DND-41 (cell line): Measurements from ENCODE around the gene SMAGP.

Experiments
- ATAC-seq: fragments of 200-7000 bp; cut with Tn5 transposase; 3 replicates; pipeline ENCODE4 v1.9.1; 2021; ENCODE audit warnings: low read depth; ENCODE audit not compliant: insufficient read depth
- DNase-seq: peaks from one replicate; pipeline ENCODE4 v3.0.0-alpha.2; 2020
- H2AFZ ChIP-seq: 2 replicates; pipeline ENCODE4 v1.6.0; 2012; ENCODE audit warnings: low read depth, low read length
- H3K27ac ChIP-seq: 2 replicates; pipeline ENCODE4 v1.5.1; 2012; ENCODE audit warnings: low read length, inconsistent platforms
- H3K27me3 ChIP-seq: fragments of 200-600 bp; sonication (generic); 2 replicates; pipeline ENCODE4 v1.6.0; 2012; ENCODE audit warnings: low read length, mild to moderate bottlenecking, inconsistent platforms; ENCODE audit not compliant: insufficient read depth, poor library complexity
- H3K36me3 ChIP-seq: 2 replicates; pipeline ENCODE4 v1.5.1; 2012; ENCODE audit warnings: low read length, inconsistent platforms; ENCODE audit not compliant: insufficient read depth
- H3K4me1 ChIP-seq: 2 replicates; pipeline ENCODE4 v1.5.1; 2012; ENCODE audit warnings: mild to moderate bottlenecking, low read length; ENCODE audit not compliant: insufficient read depth
- H3K4me2 ChIP-seq: 2 replicates; pipeline ENCODE4 v1.6.0; 2012; ENCODE audit warnings: mild to moderate bottlenecking, moderate library complexity, low read length, inconsistent platforms; ENCODE audit not compliant: insufficient read depth
- H3K4me3 ChIP-seq, 2 experiments: fragments of 200-600 bp in 1 of 2; shearing (Covaris generic) in 1 of 2; 2 replicates each; pipeline ENCODE4 v1.5.1; 2012 to 2016; ENCODE audit warnings: inconsistent platforms in 2 of 2, low read length in 2 of 2, mild to moderate bottlenecking in 2 of 2, low read depth in 1 of 2, moderate library complexity in 1 of 2
- H3K79me2 ChIP-seq: 2 replicates; pipeline ENCODE4 v1.6.0; 2012; ENCODE audit warnings: low read length, inconsistent platforms; ENCODE audit not compliant: insufficient read depth
- H3K9ac ChIP-seq: 2 replicates; pipeline ENCODE4 v1.6.0; 2012; ENCODE audit warnings: low read depth, mild to moderate bottlenecking, inconsistent platforms, low read length, moderate library complexity
- H3K9me3 ChIP-seq: 2 replicates; pipeline ENCODE4 v1.5.1; 2012; ENCODE audit warnings: low read length, moderate library complexity, mild to moderate bottlenecking, inconsistent platforms; ENCODE audit not compliant: insufficient read depth, severe bottlenecking
- H4K20me1 ChIP-seq: 2 replicates; pipeline ENCODE4 v1.6.0; 2012; ENCODE audit warnings: low read length; ENCODE audit not compliant: insufficient read depth
- EZH2 ChIP-seq: IDR thresholded peaks from 3 replicates; pipeline ENCODE4 v1.6.1; 2012; ENCODE audit warnings: borderline replicate concordance, low read depth, mild to moderate bottlenecking, moderate library complexity, low read length, inconsistent platforms; ENCODE audit not compliant: severe bottlenecking
- TF ChIP-seq, protein P1 (sequence below): IDR thresholded peaks from 2 replicates; pipeline ENCODE4 v1.5.1; 2012; ENCODE audit warnings: borderline replicate concordance, low read length, moderate library complexity, mild to moderate bottlenecking; ENCODE audit not compliant: poor library complexity, severe bottlenecking; ENCODE audit errors: extremely low read depth

Gene SMAGP

GRCh38 chr12:51199366-51199945, 70.8 kb downstream of the SMAGP start:
- ATAC-seq (no peak), DNase-seq (no peak)
- Histone ChIP-seq H3K4me2 (no peak overlapping the region), H3K79me2 (no peaks in the 10 kb centered on the region), H2AFZ (no peak overlapping the region), H3K9ac (no peak overlapping the region), H3K4me1 (no peaks in the 10 kb centered on the region), H3K27me3 (no peaks in the 10 kb centered on the region), H3K9me3 (no peaks in the 10 kb centered on the region), H4K20me1 (no peaks in the 10 kb centered on the region), H3K36me3 (no peaks in the 10 kb centered on the region), H3K27ac (no peak overlapping the region), H3K4me3 (no peak overlapping the region)
- TF ChIP-seq EZH2 = no peak

DNA sequence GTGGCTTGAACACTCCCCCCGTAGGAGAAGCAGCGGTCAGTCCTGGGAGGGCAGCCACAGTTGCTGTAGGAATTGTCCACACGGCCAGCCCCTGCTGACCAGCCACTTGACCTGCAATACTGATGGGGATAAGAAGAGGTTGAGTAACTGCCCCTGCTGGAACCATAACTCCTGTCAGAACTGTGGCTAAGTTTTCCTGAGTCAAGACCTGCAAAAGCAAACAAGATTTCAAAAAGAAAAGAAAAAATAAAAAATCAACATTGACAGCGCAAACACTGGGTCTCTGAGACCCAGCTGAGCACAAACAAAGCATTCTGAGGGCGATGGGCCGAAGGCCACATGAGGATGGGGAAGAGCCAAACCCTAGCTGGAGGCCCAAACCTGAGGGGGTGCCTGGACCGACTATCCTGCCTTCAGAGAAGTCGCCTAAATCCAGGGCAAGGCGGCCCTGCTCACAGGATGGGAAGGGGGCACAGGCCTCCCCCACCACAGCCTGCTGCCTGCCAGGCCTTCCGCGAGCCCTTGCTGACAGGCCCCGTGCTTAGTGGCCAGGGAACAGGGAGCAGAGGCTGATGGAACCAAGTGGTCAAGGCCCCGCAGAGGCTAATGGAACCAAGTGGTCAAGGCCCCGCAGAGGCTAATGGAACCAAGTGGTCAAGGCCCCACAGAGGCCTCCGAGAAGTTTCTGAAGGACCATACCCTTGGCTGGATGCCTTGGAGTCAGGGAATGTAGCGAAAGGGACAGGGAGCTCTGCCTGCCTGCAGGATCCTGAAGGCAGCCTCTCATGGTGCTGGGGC, 71.4 kb downstream of the SMAGP start:
- no peaks in the 10 kb centered on the region for H3K4me1 ChIP-seq
- DNase-seq (no peak), ATAC-seq (no peak)
- H3K79me2 ChIP-seq = no peaks in the 10 kb centered on the region
- no peak overlapping the region for H2AFZ ChIP-seq
- H4K20me1 ChIP-seq = no peaks in the 10 kb centered on the region
- H3K27me3 ChIP-seq = no peaks in the 10 kb centered on the region
- no peaks in the 10 kb centered on the region for H3K9me3 ChIP-seq
- H3K27ac ChIP-seq = no peak overlapping the region
- H3K4me3 ChIP-seq = no peak overlapping the region
- no peaks in the 10 kb centered on the region for H3K36me3 ChIP-seq
- TF ChIP-seq, protein P1, sequence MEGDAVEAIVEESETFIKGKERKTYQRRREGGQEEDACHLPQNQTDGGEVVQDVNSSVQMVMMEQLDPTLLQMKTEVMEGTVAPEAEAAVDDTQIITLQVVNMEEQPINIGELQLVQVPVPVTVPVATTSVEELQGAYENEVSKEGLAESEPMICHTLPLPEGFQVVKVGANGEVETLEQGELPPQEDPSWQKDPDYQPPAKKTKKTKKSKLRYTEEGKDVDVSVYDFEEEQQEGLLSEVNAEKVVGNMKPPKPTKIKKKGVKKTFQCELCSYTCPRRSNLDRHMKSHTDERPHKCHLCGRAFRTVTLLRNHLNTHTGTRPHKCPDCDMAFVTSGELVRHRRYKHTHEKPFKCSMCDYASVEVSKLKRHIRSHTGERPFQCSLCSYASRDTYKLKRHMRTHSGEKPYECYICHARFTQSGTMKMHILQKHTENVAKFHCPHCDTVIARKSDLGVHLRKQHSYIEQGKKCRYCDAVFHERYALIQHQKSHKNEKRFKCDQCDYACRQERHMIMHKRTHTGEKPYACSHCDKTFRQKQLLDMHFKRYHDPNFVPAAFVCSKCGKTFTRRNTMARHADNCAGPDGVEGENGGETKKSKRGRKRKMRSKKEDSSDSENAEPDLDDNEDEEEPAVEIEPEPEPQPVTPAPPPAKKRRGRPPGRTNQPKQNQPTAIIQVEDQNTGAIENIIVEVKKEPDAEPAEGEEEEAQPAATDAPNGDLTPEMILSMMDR = no peak
- TF ChIP-seq EZH2 = no peak
- no peak overlapping the region for H3K9ac ChIP-seq
- no peak overlapping the region for H3K4me2 ChIP-seq

GRCh38 chr12:51197736-51198567, 72.3 kb downstream of the SMAGP start:
- Histone ChIP-seq H3K4me2 (no peak overlapping the region), H3K4me1 (no peaks in the 10 kb centered on the region), H3K27ac (no peak overlapping the region), H4K20me1 (no peaks in the 10 kb centered on the region), H3K4me3 (no peak overlapping the region), H3K9me3 (no peaks in the 10 kb centered on the region), H3K27me3 (no peaks in the 10 kb centered on the region), H3K36me3 (no peaks in the 10 kb centered on the region), H3K9ac (no peak overlapping the region), H3K79me2 (no peaks in the 10 kb centered on the region), H2AFZ (no peak overlapping the region)
- DNase-seq = no peak
- ATAC-seq = no peak
- TF ChIP-seq, protein P1 = no peak

GRCh38 chr12:51196547-51196946, 73.7 kb downstream of the SMAGP start:
- Histone ChIP-seq H3K36me3 (no peaks in the 10 kb centered on the region), H3K9me3 (no peaks in the 10 kb centered on the region), H3K4me2 (no peak overlapping the region), H3K79me2 (no peaks in the 10 kb centered on the region), H3K9ac (no peak overlapping the region), H3K27ac (no peak overlapping the region), H4K20me1 (no peaks in the 10 kb centered on the region), H3K4me1 (no peaks in the 10 kb centered on the region), H2AFZ (no peak overlapping the region), H3K4me3 (no peak overlapping the region), H3K27me3 (no peaks in the 10 kb centered on the region)
- TF ChIP-seq EZH2 = no peak
- TF ChIP-seq, protein P1 = no peak
- DNase-seq = no peak
- no peak for ATAC-seq
